ENCODE measurements around the gene ARRDC2.

The ARRDC2 gene

GRCh38 chr19:18008814-18009213 lies 844 bp downstream of the ARRDC2 start:
- Histone ChIP-seq H3K4me3 (ENCODE audit: low read length) (no peak overlapping the region), H3K27me3 (ENCODE audit: control insufficient read depth, insufficient read depth, low read length) (peaks cover 6% of the 10 kb centered on the region), H3K9ac (ENCODE audit: low read length) (no peak overlapping the region), H3K9me3 (ENCODE audit: control insufficient read depth, low read depth, low read length) (no peaks in the 10 kb centered on the region), H3K36me3 (ENCODE audit: control insufficient read depth, low read depth, low read length) (no peaks in the 10 kb centered on the region), H3K4me1 (ENCODE audit: control insufficient read depth, low read depth, low read length) (peaks cover 3% of the 10 kb centered on the region), H3K27ac (ENCODE audit: low read length) (no peak overlapping the region)

GRCh38 chr19:18009412-18010066 lies 1.6 kb downstream of the ARRDC2 start:
- Histone ChIP-seq H3K27ac (ENCODE audit: low read length) (no peak overlapping the region), H3K27me3 (ENCODE audit: control insufficient read depth, insufficient read depth, low read length) (peaks cover 6% of the 10 kb centered on the region), H3K4me3 (ENCODE audit: low read length) (no peak overlapping the region), H3K36me3 (ENCODE audit: control insufficient read depth, low read depth, low read length) (no peaks in the 10 kb centered on the region), H3K4me1 (ENCODE audit: control insufficient read depth, low read depth, low read length) (peaks cover 3% of the 10 kb centered on the region), H3K9ac (ENCODE audit: low read length) (no peak overlapping the region), H3K9me3 (ENCODE audit: control insufficient read depth, low read depth, low read length) (no peaks in the 10 kb centered on the region)

- Histone ChIP-seq H3K36me3 (ENCODE audit: control insufficient read depth, low read depth, low read length) (no peaks in the 10 kb centered on the region), H3K9ac (ENCODE audit: low read length) (no peak overlapping the region), H3K9me3 (ENCODE audit: control insufficient read depth, low read depth, low read length) (no peaks in the 10 kb centered on the region), H3K4me1 (ENCODE audit: control insufficient read depth, low read depth, low read length) (peaks cover 3% of the 10 kb centered on the region), H3K4me3 (ENCODE audit: low read length) (no peak overlapping the region), H3K27ac (ENCODE audit: low read length) (no peak overlapping the region), H3K27me3 (ENCODE audit: control insufficient read depth, insufficient read depth, low read length) (peaks cover 6% of the 10 kb centered on the region)
These were observed 2.2 kb downstream of the ARRDC2 start for GRCh38 chr19:18010149-18010548.

- H3K4me3 ChIP-seq (ENCODE audit: low read length): no peak overlapping the region
- H3K9me3 ChIP-seq (ENCODE audit: control insufficient read depth, low read depth, low read length): no peaks in the 10 kb centered on the region
- H3K27ac ChIP-seq (ENCODE audit: low read length): no peak overlapping the region
- no peaks in the 10 kb centered on the region for H3K36me3 ChIP-seq (ENCODE audit: control insufficient read depth, low read depth, low read length)
- no peaks in the 10 kb centered on the region for H3K27me3 ChIP-seq (ENCODE audit: control insufficient read depth, insufficient read depth, low read length)
- H3K4me1 ChIP-seq (ENCODE audit: control insufficient read depth, low read depth, low read length): no peaks in the 10 kb centered on the region
- no peak overlapping the region for H3K9ac ChIP-seq (ENCODE audit: low read length)
These were observed 5.5 kb downstream of the ARRDC2 start for GRCh38 chr19:18013210-18014111.

- Histone ChIP-seq H3K27ac (ENCODE audit: low read length) (no peak overlapping the region), H3K9ac (ENCODE audit: low read length) (no peak overlapping the region), H3K4me3 (ENCODE audit: low read length) (no peak overlapping the region), H3K4me1 (ENCODE audit: control insufficient read depth, low read depth, low read length) (no peaks in the 10 kb centered on the region), H3K27me3 (ENCODE audit: control insufficient read depth, insufficient read depth, low read length) (no peaks in the 10 kb centered on the region), H3K9me3 (ENCODE audit: control insufficient read depth, low read depth, low read length) (no peaks in the 10 kb centered on the region), H3K36me3 (ENCODE audit: control insufficient read depth, low read depth, low read length) (no peaks in the 10 kb centered on the region)
These were observed 6.2 kb downstream of the ARRDC2 start for GRCh38 chr19:18014197-18014596.

- Histone ChIP-seq H3K9ac (ENCODE audit: low read length) (no peak overlapping the region), H3K4me1 (ENCODE audit: control insufficient read depth, low read depth, low read length) (no peaks in the 10 kb centered on the region), H3K27me3 (ENCODE audit: control insufficient read depth, insufficient read depth, low read length) (no peaks in the 10 kb centered on the region), H3K27ac (ENCODE audit: low read length) (no peak overlapping the region), H3K4me3 (ENCODE audit: low read length) (no peak overlapping the region), H3K36me3 (ENCODE audit: control insufficient read depth, low read depth, low read length) (no peaks in the 10 kb centered on the region), H3K9me3 (ENCODE audit: control insufficient read depth, low read depth, low read length) (no peaks in the 10 kb centered on the region)
These were observed 8.4 kb downstream of the ARRDC2 start for GRCh38 chr19:18016209-18016910.

- H3K27me3 ChIP-seq (ENCODE audit: control insufficient read depth, insufficient read depth, low read length): no peaks in the 10 kb centered on the region
- no peaks in the 10 kb centered on the region for H3K36me3 ChIP-seq (ENCODE audit: control insufficient read depth, low read depth, low read length)
- no peak overlapping the region for H3K4me3 ChIP-seq (ENCODE audit: low read length)
- H3K9ac ChIP-seq (ENCODE audit: low read length): no peak overlapping the region
- no peak overlapping the region for H3K27ac ChIP-seq (ENCODE audit: low read length)
- H3K4me1 ChIP-seq (ENCODE audit: control insufficient read depth, low read depth, low read length): peaks cover 2% of the 10 kb centered on the region
- no peaks in the 10 kb centered on the region for H3K9me3 ChIP-seq (ENCODE audit: control insufficient read depth, low read depth, low read length)
These were observed 9.5 kb downstream of the ARRDC2 start for GRCh38 chr19:18017275-18018083.

GRCh38 chr19:18020212-18021085 lies 12.5 kb downstream of the ARRDC2 start:
- Histone ChIP-seq H3K9ac (ENCODE audit: low read length) (no peak overlapping the region), H3K27ac (ENCODE audit: low read length) (no peak overlapping the region)

GRCh38 chr19:18021121-18021755 lies 13.3 kb downstream of the ARRDC2 start:
- H3K27ac ChIP-seq (ENCODE audit: low read length): no peak overlapping the region
- H3K9me3 ChIP-seq (ENCODE audit: control insufficient read depth, low read depth, low read length): no peaks in the 10 kb centered on the region
- no peak overlapping the region for H3K9ac ChIP-seq (ENCODE audit: low read length)
- no peaks in the 10 kb centered on the region for H3K36me3 ChIP-seq (ENCODE audit: control insufficient read depth, low read depth, low read length)
- H3K27me3 ChIP-seq (ENCODE audit: control insufficient read depth, insufficient read depth, low read length): no peaks in the 10 kb centered on the region
- peaks cover 3% of the 10 kb centered on the region for H3K4me1 ChIP-seq (ENCODE audit: control insufficient read depth, low read depth, low read length)
- H3K4me3 ChIP-seq (ENCODE audit: low read length): no peak overlapping the region

More at GRCh38 chr19:18020212-18021085, 12.5 kb downstream of the ARRDC2 start:
- Histone ChIP-seq H3K36me3 (ENCODE audit: control insufficient read depth, low read depth, low read length) (no peaks in the 10 kb centered on the region), H3K4me3 (ENCODE audit: low read length) (no peak overlapping the region), H3K27me3 (ENCODE audit: control insufficient read depth, insufficient read depth, low read length) (no peaks in the 10 kb centered on the region), H3K9me3 (ENCODE audit: control insufficient read depth, low read depth, low read length) (no peaks in the 10 kb centered on the region), H3K4me1 (ENCODE audit: control insufficient read depth, low read depth, low read length) (peaks cover 3% of the 10 kb centered on the region)

GRCh38 chr19:18023622-18024251 lies 15.8 kb downstream of the ARRDC2 start:
- no peaks in the 10 kb centered on the region for H3K9me3 ChIP-seq (ENCODE audit: control insufficient read depth, low read depth, low read length)
- peaks cover 3% of the 10 kb centered on the region for H3K4me1 ChIP-seq (ENCODE audit: control insufficient read depth, low read depth, low read length)
- no peak overlapping the region for H3K9ac ChIP-seq (ENCODE audit: low read length)
- H3K36me3 ChIP-seq (ENCODE audit: control insufficient read depth, low read depth, low read length): no peaks in the 10 kb centered on the region
- no peak overlapping the region for H3K4me3 ChIP-seq (ENCODE audit: low read length)
- no peak overlapping the region for H3K27ac ChIP-seq (ENCODE audit: low read length)
- no peaks in the 10 kb centered on the region for H3K27me3 ChIP-seq (ENCODE audit: control insufficient read depth, insufficient read depth, low read length)

Measured in iPS-18a (cell line).